HUES64 (cell line): ENCODE results near the gene IFNA7.
"Not testable (repeated sequence)": the region's sequence is repeated elsewhere in the genome, so short reads cannot be mapped to it uniquely, and the experiment has no call there.

Experiments used
- H3K27ac ChIP-seq: 2 replicates; pipeline ENCODE4 v1.7.0; 2013; ENCODE audit warnings: low read depth, low read length, inconsistent platforms
- H3K27me3 ChIP-seq: 2 replicates; pipeline ENCODE4 v1.6.1; 2013; ENCODE audit warnings: mild to moderate bottlenecking, low read length; ENCODE audit not compliant: insufficient read depth
- H3K36me3 ChIP-seq: 2 replicates; pipeline ENCODE4 v1.6.1; 2013; ENCODE audit warnings: mild to moderate bottlenecking, low read length; ENCODE audit not compliant: insufficient read depth
- H3K4me1 ChIP-seq: 2 replicates; pipeline ENCODE4 v1.6.1; 2013; ENCODE audit warnings: mild to moderate bottlenecking, low read length, moderate library complexity; ENCODE audit not compliant: insufficient read depth
- H3K4me3 ChIP-seq: 2 replicates; pipeline ENCODE4 v1.5.1; 2013; ENCODE audit warnings: mild to moderate bottlenecking, low read length, moderate library complexity
- H3K9ac ChIP-seq: 2 replicates; pipeline ENCODE4 v1.6.1; 2013; ENCODE audit warnings: mild to moderate bottlenecking, low read depth, low read length
- H3K9me3 ChIP-seq: 2 replicates; pipeline ENCODE4 v1.6.1; 2013; ENCODE audit warnings: low read depth, low read length; ENCODE audit not compliant: insufficient read depth
- WGBS: fragments of 150-250, 120-280 bp; methylation state at CpG from one replicate; pipeline ENCODE4 v1.1.7; 2013; ENCODE audit warnings: missing lambda C conversion rate; 5-methylcytosine and 5-hydroxymethylcytosine counted together

The IFNA7 gene

DNA sequence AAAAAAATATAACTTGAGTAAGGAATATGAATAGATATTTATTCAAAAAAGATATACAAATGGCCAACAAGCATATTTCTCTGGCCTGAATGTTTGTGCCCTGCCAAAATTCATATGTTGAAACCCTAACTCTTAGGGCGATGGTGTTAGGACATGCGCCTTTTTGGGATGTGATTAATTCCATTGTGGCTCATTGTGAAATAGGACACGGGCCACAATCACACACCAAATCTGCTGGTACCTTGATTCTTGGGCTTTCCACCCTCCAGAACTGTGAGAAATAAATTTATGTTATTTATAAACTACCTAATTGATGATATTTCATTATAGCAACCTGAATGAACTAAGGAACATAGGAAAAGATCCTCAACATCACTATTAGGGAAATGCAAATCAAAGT lies 29.8 kb downstream of the IFNA7 start:
- H3K9me3 ChIP-seq: no peaks in the 10 kb centered on the region
- H3K36me3 ChIP-seq: no peaks in the 10 kb centered on the region
- no peaks in the 10 kb centered on the region for H3K4me1 ChIP-seq
- 93% methylated on average over 2 of the region's 3 CpGs for WGBS
- no peak overlapping the region for H3K27ac ChIP-seq
- no peak overlapping the region for H3K9ac ChIP-seq
- H3K27me3 ChIP-seq: peaks cover 6% of the 10 kb centered on the region
- no peak overlapping the region for H3K4me3 ChIP-seq

DNA sequence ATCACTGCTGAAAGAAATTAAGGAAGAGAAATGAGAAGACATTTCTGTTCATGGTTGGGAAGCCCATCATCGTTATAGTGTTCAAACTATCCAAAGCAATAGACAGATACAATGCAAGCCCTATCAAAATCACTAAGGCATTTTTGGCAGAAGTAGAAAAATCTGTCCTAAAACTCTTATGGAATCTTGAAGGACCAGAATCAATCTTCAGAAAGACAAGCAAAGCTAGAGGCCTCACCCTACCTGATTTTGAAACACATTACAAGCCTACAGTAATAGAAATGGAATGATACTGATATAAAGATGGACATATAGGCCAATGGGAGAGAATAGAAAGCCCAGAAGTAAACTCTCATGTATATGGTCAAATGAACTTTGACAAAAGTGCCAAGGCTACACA lies 30.7 kb downstream of the IFNA7 start:
- Histone ChIP-seq H3K9me3 (no peaks in the 10 kb centered on the region), H3K27me3 (peaks cover 6% of the 10 kb centered on the region), H3K27ac (no peak overlapping the region), H3K4me3 (no peak overlapping the region), H3K9ac (no peak overlapping the region), H3K36me3 (no peaks in the 10 kb centered on the region), H3K4me1 (no peaks in the 10 kb centered on the region)
- WGBS: 100% methylated on average over 1 of the region's 1 CpG

DNA sequence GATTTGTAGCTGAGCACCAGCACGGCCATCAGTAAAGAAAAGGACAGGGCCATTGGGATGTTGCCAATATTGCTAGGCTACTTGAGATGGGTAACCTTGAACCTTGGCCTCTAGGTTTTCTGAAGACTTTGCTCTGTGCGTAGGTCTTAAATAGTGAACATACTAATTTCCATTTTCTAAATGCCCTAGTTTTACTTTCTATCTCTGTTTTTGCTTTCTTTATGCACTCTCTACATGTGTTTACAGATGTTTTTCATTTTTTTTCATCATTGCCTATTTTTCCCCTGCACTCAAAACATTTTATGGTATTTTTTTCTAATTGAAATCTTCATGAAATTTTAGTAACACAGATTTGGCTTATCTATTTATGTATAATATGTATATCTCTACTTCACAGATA lies 35.4 kb downstream of the IFNA7 start, which contains the start of gene IFNA21:
Gene IFNA21 (minus strand): TSS at position 101 of the 400 bp plus-strand sequence. CDS start 48 bp downstream, at position 53.
- not testable (repeated sequence) for H3K27me3 ChIP-seq, H3K4me3 ChIP-seq, H3K9ac ChIP-seq, H3K36me3 ChIP-seq, H3K4me1 ChIP-seq, H3K9me3 ChIP-seq, H3K27ac ChIP-seq
- 92% methylated on average over 2 of the region's 2 CpGs for WGBS

DNA sequence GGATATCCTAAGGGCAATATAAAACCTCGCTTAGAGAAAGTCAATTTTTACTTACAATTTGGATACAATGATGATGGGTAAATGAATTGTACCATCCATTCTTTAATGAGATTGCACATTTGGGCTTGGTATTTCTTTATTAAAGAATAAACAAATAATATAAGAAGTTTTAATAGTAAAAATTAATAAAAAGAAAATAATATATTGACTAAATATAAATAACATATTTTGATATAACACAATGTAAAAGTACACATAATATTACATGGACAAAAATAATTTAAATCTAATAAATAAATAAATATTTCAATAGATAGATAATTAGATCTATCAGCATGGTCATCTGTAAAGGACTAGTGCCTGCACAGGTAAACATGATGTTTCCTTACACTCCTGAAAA lies 36.5 kb downstream of the IFNA7 start:
- H3K27me3 ChIP-seq: no peaks in the 10 kb centered on the region
- H3K36me3 ChIP-seq: no peaks in the 10 kb centered on the region
- H3K9me3 ChIP-seq: no peaks in the 10 kb centered on the region
- no peak overlapping the region for H3K4me3 ChIP-seq
- H3K27ac ChIP-seq: no peak overlapping the region
- no peaks in the 10 kb centered on the region for H3K4me1 ChIP-seq
- WGBS: 100% methylated on average over 1 of the region's 1 CpG
- no peak overlapping the region for H3K9ac ChIP-seq

DNA sequence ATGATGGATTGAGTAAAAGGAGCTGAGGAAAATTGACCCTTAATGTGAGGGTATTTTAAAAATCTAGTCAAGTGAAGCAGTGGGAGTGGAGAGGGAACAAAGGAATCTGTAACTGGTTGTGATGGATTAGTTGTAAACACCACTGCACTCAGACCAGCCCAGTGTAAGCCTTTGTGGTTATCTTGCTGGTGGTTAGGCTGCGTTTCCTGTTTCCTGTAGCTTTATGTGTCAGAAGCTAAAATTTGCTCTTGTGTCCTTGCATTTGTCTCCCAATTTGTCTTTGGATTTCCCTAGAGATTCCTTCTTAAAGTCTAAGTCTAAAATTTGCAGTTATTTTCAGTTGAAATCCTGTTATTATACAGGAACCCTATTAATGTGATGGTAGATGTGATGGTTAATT lies 41.8 kb downstream of the IFNA7 start:
- H3K9ac ChIP-seq: no peak overlapping the region
- no peaks in the 10 kb centered on the region for H3K36me3 ChIP-seq
- no peaks in the 10 kb centered on the region for H3K9me3 ChIP-seq
- WGBS: 83% methylated on average over 1 of the region's 1 CpG
- no peaks in the 10 kb centered on the region for H3K27me3 ChIP-seq
- H3K4me3 ChIP-seq: no peak overlapping the region
- no peaks in the 10 kb centered on the region for H3K4me1 ChIP-seq
- no peak overlapping the region for H3K27ac ChIP-seq

DNA sequence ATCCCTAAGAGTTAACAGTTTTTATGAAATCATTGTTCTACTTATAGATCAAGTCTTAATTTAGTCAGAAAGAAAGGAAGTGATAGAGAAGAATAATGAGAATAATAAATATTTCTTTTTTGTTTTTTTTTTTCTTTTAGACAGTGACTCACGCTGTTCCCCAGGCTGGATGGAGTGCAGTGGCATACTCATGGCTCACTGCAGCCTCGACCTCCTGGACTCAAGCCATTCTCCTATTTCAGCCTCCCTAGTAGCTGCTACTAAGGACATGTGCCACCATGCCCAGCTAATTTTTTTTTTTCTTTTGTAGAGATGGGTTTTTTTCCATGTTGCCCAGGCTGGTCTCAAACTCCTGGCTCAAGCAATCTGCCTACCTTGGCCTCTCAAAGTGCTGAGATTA lies 46.5 kb downstream of the IFNA7 start:
- Histone ChIP-seq H3K4me1 (peaks cover 6% of the 10 kb centered on the region; the same call in 1 of the 2 replicates), H3K4me3 (no peak overlapping the region), H3K27ac (no peak overlapping the region), H3K9ac (no peak overlapping the region), H3K27me3 (no peaks in the 10 kb centered on the region), H3K9me3 (no peaks in the 10 kb centered on the region), H3K36me3 (no peaks in the 10 kb centered on the region)
- 86% methylated on average over 2 of the region's 2 CpGs for WGBS

DNA sequence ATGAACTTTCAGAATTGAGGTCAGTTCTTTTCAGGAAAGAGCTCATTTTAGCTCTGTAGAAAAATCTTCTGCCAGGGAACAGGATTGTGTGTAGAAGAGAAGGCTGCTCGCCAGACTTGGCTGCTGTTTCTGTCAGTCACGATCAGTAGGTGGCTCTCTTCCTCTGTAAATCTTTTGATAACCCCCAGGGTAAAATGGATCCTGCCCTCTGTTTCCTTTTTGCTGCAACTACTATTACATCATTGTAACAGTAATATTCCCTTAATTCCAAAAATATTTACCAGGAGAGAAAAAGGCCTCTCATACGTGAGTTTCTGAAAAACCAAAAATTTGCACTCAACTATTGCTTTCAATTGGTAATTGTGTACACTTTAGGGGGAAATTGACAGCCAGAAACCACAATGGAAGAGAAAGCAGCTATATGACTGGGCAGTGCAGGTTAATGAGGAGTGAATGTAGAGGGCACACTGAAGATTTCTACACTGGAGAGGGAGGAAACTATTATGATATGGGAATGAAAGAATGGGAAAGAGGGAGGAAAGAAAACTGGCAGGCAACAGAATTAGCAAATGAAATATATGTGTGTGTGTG lies 47.9 kb downstream of the IFNA7 start:
- no peak overlapping the region for H3K27ac ChIP-seq
- no peaks in the 10 kb centered on the region for H3K27me3 ChIP-seq
- WGBS: 4% methylated on average over 2 of the region's 3 CpGs
- no peaks in the 10 kb centered on the region for H3K9me3 ChIP-seq
- H3K9ac ChIP-seq: no peak overlapping the region
- H3K36me3 ChIP-seq: no peaks in the 10 kb centered on the region
- no peak overlapping the region for H3K4me3 ChIP-seq
- peaks cover 6% of the 10 kb centered on the region; the same call in 1 of the 2 replicates for H3K4me1 ChIP-seq

DNA sequence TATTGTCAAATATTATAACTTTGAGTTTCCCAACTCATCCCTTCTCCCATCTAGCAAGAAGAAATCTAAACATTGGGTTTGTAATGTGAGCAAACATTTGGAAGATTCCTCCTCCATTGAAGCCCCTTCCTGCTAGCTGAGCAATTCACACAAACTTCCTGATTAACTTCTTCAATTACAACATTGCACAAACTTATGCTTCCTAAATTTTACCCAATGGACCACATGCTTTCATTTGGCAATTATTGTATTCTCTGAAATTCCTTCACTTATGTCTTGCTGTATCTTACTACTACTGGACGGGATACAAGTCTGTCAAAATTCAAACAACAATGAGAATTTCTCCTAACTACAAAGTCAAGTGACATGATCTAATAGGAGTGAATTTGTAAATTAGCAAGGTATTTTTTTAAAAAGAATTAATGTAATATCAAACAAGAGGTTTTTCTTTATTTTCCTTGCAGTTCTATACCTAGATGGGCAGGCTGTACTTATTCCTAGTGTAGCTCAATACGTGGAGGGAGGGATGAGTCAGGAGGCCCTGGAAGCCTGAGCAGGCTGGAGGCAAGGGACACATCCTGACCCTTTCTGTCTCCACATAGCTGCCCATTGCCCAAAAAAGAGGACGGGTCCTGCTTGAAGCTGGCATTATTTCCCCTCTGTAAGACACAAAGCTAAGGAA lies 48.5 kb downstream of the IFNA7 start:
- H3K4me3 ChIP-seq: no peak overlapping the region
- peaks cover 6% of the 10 kb centered on the region; the same call in 1 of the 2 replicates for H3K4me1 ChIP-seq
- H3K36me3 ChIP-seq: no peaks in the 10 kb centered on the region
- H3K9ac ChIP-seq: no peak overlapping the region
- no peak overlapping the region for H3K27ac ChIP-seq
- WGBS: 41% methylated on average over 3 of the region's 3 CpGs
- no peaks in the 10 kb centered on the region; the same call in 1 of the 2 replicates for H3K9me3 ChIP-seq
- H3K27me3 ChIP-seq: no peaks in the 10 kb centered on the region
